GM19193 (cell line): Measurements from ENCODE around the gene NEDD9.

Experiments used
- POLR2A ChIP-seq: IDR thresholded peaks from 4 replicates; pipeline ENCODE4 v1.6.1; 2011; ENCODE audit not compliant: insufficient read depth, insufficient read length; ENCODE audit errors: extremely low read depth

Gene NEDD9

GRCh38 chr6:11192167-11192566, 40.3 kb downstream of the NEDD9 start:
- TF ChIP-seq POLR2A: no peak

GRCh38 chr6:11190625-11191245, 41.7 kb downstream of the NEDD9 start:
- no peak for TF ChIP-seq POLR2A

DNA sequence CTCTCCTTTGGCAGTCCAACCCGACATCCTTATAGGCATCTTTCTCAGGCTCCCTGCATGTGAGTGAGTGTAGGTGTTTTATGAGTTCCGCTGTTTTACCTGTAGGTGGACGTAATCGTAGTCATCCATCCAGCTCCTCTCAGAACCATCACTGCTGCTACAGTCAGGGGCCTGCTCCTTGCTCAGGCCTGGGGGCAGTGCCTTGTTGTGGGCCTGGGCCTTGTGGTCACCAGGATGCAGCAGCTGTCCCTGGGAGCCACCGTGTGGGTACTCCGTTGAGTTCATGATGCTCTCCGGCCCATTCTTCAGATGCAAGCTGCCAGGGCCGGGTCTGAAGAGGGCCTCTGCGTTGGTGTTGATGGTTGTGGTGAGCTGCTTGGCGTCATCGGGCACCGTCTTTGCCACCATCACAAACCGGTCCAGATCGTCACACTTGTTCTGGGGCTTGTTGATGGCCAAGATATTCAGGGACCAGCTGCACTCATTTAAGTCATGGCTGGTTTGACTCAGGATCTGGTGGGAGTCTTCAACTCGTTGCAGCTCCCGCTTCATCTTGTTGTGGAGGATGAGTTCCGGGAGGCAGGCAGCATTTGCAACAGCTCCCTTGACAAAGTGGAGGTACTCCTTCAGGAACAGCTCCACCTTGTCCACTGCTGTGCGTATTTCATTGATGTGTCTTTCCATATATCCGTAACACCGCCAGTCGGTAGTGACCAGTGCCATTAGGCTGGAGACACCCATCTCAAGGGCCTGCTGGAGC, 42.4 kb downstream of the NEDD9 start:
- TF ChIP-seq POLR2A: no peak

GRCh38 chr6:11188161-11188915, 44.1 kb downstream of the NEDD9 start:
- no peak for TF ChIP-seq POLR2A

DNA sequence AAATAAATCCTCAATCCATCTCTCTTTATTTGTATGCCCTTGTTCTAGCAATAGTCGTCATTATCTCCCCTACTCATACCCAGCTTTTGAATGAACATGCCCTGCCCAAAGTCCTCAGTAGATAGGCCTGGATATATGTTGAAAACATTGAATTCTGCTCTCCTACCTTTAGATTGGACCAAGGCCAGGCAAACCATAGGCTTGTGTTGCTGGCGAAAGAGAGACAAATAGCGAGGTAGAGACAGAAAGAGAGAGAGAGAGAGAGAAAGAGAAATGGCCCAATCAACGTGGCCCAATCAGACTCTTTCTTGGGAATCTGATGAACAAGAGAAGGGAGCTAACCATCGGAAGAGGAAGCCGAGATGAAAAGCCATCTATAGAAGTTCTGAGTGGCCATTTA, 45.2 kb downstream of the NEDD9 start:
- TF ChIP-seq POLR2A: no peak

DNA sequence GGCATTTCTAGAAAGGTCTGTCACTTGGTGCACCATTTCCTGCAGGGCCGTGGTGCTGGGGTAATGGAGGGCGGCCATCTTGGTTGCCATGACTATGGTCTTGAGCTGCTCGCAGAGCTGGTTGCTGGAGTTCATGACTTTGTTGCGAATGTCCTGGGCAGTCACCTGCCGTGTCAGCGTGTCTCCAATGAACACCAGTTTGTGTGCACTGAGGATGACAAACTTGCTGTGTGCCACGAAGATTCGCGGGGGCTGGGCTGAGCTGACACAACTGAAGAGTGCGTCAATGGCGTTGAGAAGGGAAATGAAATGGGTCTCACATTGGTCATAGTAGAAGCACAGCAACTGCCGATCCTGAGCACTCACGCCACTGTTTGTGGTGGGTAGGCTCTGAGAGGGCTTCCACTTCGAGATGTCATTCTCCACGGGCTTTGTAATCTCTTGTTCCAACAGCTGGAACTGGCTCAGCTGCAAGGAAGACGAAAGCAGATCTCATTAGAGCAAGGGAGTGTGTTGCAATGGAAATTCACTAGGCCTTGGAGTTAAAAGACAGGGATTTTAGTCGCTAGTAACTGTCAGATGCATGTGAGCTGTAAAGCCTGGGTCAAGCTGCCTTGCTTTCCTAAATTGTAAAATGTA, 47.1 kb downstream of the NEDD9 start:
- no peak for TF ChIP-seq POLR2A

GRCh38 chr6:11183761-11184362, 48.6 kb downstream of the NEDD9 start:
- TF ChIP-seq POLR2A: no peak

GRCh38 chr6:11181478-11182136, 50.9 kb downstream of the NEDD9 start:
- TF ChIP-seq POLR2A: no peak

GRCh38 chr6:11179419-11180202, 52.9 kb downstream of the NEDD9 start:
- no peak for TF ChIP-seq POLR2A

GRCh38 chr6:11179088-11179418, 53.4 kb downstream of the NEDD9 start:
- TF ChIP-seq POLR2A: no peak

DNA sequence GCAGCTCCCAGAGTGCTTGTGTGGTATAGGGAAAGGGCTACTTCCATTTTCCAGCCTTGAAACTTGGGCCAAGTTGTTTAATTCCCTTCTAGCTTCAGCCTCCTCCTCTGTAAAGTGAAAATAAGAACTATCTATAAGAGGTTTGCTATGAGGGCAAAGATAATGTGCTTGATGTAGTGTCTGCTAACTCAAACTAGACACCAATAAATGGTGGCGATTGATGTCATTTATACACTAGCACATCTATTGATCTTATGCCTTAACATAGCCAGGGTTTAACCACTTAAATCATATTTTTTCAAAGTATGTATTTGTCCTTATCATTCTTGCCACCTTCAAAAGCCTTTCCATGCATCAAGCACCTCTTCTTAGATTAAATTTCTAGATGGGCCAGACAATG, 55.2 kb downstream of the NEDD9 start:
- no peak for TF ChIP-seq POLR2A

DNA sequence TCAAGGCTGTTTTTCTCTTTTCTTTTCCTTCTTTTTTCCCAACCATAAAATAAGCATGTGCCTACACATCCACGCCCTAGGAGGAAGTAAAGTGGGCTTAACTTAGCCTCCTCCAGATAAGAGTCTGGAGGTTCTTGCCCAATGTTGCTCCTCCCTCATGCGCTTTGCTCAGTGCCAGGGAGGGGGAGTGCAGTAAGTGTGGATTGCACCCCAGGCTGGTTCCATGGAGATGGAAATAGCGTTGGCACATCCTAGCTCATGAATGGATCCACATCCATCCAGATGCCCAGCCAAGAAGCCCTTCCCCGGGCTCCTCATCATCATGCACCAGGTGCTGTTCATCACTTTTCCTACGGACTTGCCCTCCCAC, 58.2 kb downstream of the NEDD9 start:
- TF ChIP-seq POLR2A: no peak

- TF ChIP-seq POLR2A: no peak
Measured at GRCh38 chr6:11172501-11173327, 59.8 kb downstream of the NEDD9 start.
